ENCODE data around the gene SLF1.
"Not testable (repeated sequence)": the region's sequence is repeated elsewhere in the genome, so short reads cannot be mapped to it uniquely, and the experiment has no call there.

The SLF1 gene

GRCh38 chr5:94618493-94619328 is at the start of gene SLF1, which contains the start of gene KIAA0825:
Gene SLF1 (plus strand): TSS chr5:94618669. CDS start chr5:94628811, 10,142 bp downstream.
Gene KIAA0825 (minus strand): TSS chr5:94618604. CDS start chr5:94537126, 81,478 bp downstream.
- DNase-seq (ENCODE audit: low read depth in 2 of 2) = peak; percentile 41 to 56

- DNase-seq (ENCODE audit: low read depth in 2 of 2) = no peak
Observed at GRCh38 chr5:94571415-94571814, 47.1 kb upstream of the SLF1 start.

- not testable (repeated sequence) for DNase-seq (ENCODE audit: low read depth in 2 of 2)
Observed at GRCh38 chr5:94573349-94573748, 45.1 kb upstream of the SLF1 start.

GRCh38 chr5:94575196-94575595 is 43.3 kb upstream of the SLF1 start:
- DNase-seq (ENCODE audit: low read depth in 2 of 2) = no peak

- no peak for DNase-seq (ENCODE audit: low read depth in 2 of 2)
Observed at GRCh38 chr5:94577466-94578245, 40.8 kb upstream of the SLF1 start.

GRCh38 chr5:94595281-94595840 is 23.1 kb upstream of the SLF1 start:
- no peak for DNase-seq (ENCODE audit: low read depth in 2 of 2)

- DNase-seq (ENCODE audit: low read depth in 2 of 2) = no peak
Observed at GRCh38 chr5:94613583-94613982, 4.9 kb upstream of the SLF1 start.

GRCh38 chr5:94614156-94614805 is 4.2 kb upstream of the SLF1 start:
- no peak for DNase-seq (ENCODE audit: low read depth in 2 of 2)

- DNase-seq (ENCODE audit: low read depth in 2 of 2) = no peak
Observed at GRCh38 chr5:94615862-94616261, 2.6 kb upstream of the SLF1 start.

GRCh38 chr5:94618029-94618492 is 408 bp upstream of the SLF1 start:
- peak in 1 of 2 experiments; percentile 17 for DNase-seq (ENCODE audit: low read depth in 2 of 2)

GRCh38 chr5:94620256-94620655 is 1.8 kb downstream of the SLF1 start:
- no peak for DNase-seq (ENCODE audit: low read depth in 2 of 2)

- no peak for DNase-seq (ENCODE audit: low read depth in 2 of 2)
Observed at GRCh38 chr5:94621763-94622162, 3.3 kb downstream of the SLF1 start.

- DNase-seq (ENCODE audit: low read depth in 2 of 2) = peak in 1 of 2 experiments; percentile 36
Observed at GRCh38 chr5:94623011-94623410, 4.5 kb downstream of the SLF1 start.

- no peak for DNase-seq (ENCODE audit: low read depth in 2 of 2)
Observed at GRCh38 chr5:94623877-94624276, 5.4 kb downstream of the SLF1 start.

GRCh38 chr5:94627191-94627590 is 8.7 kb downstream of the SLF1 start:
- DNase-seq (ENCODE audit: low read depth in 2 of 2) = no peak

- no peak for DNase-seq (ENCODE audit: low read depth in 2 of 2)
Observed at GRCh38 chr5:94632024-94632423, 13.6 kb downstream of the SLF1 start.

GRCh38 chr5:94640176-94640575 is 21.7 kb downstream of the SLF1 start:
- no peak for DNase-seq (ENCODE audit: low read depth in 2 of 2)

GRCh38 chr5:94645053-94645452 is 26.6 kb downstream of the SLF1 start:
- no peak for DNase-seq (ENCODE audit: low read depth in 2 of 2)

- no peak for DNase-seq (ENCODE audit: low read depth in 2 of 2)
Observed at GRCh38 chr5:94646758-94647157, 28.3 kb downstream of the SLF1 start.

GRCh38 chr5:94649874-94650273 is 31.4 kb downstream of the SLF1 start:
- no peak for DNase-seq (ENCODE audit: low read depth in 2 of 2)

- DNase-seq (ENCODE audit: low read depth in 2 of 2) = no peak
Observed at GRCh38 chr5:94658272-94658671, 39.8 kb downstream of the SLF1 start.

GRCh38 chr5:94660506-94660905 is 42.0 kb downstream of the SLF1 start:
- DNase-seq (ENCODE audit: low read depth in 2 of 2) = no peak

All from fibroblast of skin of left biceps (primary cell).